Measurements from ENCODE around the gene BARX2.

GRCh38 chr11:129331217-129331616 lies 44.4 kb upstream of the BARX2 start:
- TF ChIP-seq POLR2A (IDR thresholded peaks at IDR 0.05) (no peak), CTCF (IDR thresholded peaks at IDR 0.05) (no peak)
